ENCODE measurements around the gene ACTG1.

DNA sequence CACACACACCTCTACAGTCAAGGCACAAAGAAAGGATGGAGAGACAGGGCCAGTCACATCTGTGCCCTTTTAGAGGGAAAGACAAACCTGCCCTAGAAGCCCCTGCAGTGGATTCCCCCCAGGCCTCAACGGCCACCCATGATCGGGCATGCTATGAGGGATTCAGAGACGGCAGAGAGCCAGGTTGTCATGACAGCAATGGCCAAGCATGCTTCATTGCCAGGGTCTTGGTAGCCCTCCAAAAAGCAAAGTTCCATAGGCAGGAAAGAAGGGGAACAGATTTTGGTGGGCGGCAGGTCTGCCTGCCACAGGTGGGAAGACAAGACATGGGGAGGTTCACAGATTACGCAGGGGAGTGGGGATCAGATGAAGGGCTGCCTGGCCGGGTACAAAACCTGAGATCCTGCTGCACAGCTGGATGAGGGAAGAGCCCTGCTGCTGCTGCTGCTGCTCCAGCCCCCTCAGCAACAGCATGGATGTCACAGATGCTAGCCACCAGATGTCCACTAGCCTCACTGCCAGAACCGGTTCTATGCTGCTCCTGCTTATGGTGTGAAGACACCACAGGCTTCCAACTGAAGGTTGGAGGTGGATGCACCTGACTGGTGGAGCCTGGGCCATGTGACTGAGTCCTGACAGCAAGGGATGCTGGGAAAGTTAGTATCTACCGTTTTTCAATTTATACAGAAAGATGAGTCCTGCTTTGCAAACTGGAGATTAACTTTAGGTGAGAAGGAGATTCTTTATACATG lies 17.8 kb downstream of the ACTG1 start:
- TF ChIP-seq, protein P1, sequence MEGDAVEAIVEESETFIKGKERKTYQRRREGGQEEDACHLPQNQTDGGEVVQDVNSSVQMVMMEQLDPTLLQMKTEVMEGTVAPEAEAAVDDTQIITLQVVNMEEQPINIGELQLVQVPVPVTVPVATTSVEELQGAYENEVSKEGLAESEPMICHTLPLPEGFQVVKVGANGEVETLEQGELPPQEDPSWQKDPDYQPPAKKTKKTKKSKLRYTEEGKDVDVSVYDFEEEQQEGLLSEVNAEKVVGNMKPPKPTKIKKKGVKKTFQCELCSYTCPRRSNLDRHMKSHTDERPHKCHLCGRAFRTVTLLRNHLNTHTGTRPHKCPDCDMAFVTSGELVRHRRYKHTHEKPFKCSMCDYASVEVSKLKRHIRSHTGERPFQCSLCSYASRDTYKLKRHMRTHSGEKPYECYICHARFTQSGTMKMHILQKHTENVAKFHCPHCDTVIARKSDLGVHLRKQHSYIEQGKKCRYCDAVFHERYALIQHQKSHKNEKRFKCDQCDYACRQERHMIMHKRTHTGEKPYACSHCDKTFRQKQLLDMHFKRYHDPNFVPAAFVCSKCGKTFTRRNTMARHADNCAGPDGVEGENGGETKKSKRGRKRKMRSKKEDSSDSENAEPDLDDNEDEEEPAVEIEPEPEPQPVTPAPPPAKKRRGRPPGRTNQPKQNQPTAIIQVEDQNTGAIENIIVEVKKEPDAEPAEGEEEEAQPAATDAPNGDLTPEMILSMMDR (IDR thresholded peaks at IDR 0.05): no peak
- TF ChIP-seq POLR2A (IDR thresholded peaks at IDR 0.05): no peak

Data from testis (tissue), 2 donors.